Progenitor cell of endocrine pancreas (in vitro differentiated cells): ENCODE results near the gene ARID5B. TPM values are rescaled to one million over a fixed set of nuclear protein-coding genes. Genes with fewer than 3 reads are reported as not detected.

Experiments
- DNase-seq: peaks from one replicate; pipeline ENCODE4 v3.0.0; 2021; ENCODE audit warnings: low spot score; ENCODE audit not compliant: unreplicated experiment
- H3K27ac Mint-ChIP-seq: 2 replicates; pipeline ENCODE4 v1.8.0; 2021; ENCODE audit warnings: mild to moderate bottlenecking, moderate library complexity, mixed read lengths
- H3K27me3 Mint-ChIP-seq: 2 replicates; pipeline ENCODE4 v1.8.0; 2021; ENCODE audit warnings: mixed read lengths
- H3K36me3 Mint-ChIP-seq: 2 replicates; pipeline ENCODE4 v1.8.0; 2022; ENCODE audit warnings: mixed read lengths; ENCODE audit not compliant: insufficient read depth
- H3K4me1 Mint-ChIP-seq: 2 replicates; pipeline ENCODE4 v1.8.0; 2021; ENCODE audit warnings: low read depth, mixed read lengths
- H3K4me3 Mint-ChIP-seq: 2 replicates; pipeline ENCODE4 v1.8.0; 2021; ENCODE audit warnings: low read depth, mild to moderate bottlenecking, moderate library complexity, mixed read lengths
- H3K9me3 Mint-ChIP-seq: 2 replicates; pipeline ENCODE4 v1.8.0; 2021; ENCODE audit warnings: low read depth, mixed read lengths
- CTCF ChIP-seq: fragments of 200-600 bp; sonication (generic); IDR thresholded peaks from one replicate; pipeline ENCODE4 v1.5.0; 2021; ENCODE audit warnings: antibody characterized with exemption, mild to moderate bottlenecking; ENCODE audit not compliant: unreplicated experiment
- total RNA-seq: library from RNA; stranded (reverse); gene quantifications from 2 replicates; pipeline ENCODE4 v1.2.1, GENCODE V29; 2021

Gene ARID5B
- total RNA-seq, 1 donor from 2014 or later: 19.7 TPM

DNA sequence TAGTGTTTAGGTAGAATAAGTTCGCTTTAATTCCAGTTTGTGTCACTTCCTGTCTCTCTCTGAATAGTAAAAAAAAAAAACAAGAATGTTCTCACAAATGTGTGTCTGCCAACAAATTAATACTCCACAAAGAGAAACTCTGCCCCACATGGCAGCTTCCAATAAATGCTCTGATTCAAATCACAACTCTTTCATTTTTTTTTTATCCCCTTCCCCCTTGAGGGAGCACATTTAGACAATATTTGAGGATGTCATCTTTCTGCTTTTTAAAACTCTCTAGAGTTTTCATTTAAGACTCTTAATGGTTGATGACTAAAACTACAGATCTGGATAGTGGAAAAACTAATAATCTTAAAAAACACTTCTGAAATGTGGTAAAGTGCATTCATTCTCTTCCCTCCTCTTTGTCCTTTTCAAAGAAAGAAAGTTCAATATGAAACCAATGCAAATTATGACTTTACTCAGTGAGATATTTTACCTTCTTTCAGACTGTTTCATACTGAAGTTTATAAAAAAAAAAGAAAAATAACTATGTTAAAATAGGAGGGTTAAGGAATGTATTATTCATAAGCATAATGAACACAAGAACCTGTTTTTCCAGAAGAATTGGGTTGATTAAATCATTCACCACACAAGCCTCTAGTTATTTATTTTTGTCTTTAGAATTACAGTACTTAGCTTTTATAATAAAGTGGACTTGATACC is 42.3 kb downstream of the ARID5B start:
- Mint-ChIP-seq H3K4me1 (peaks cover 18% of the 10 kb centered on the region), H3K9me3 (no peaks in the 10 kb centered on the region), H3K27ac (no peak overlapping the region), H3K4me3 (no peak overlapping the region), H3K27me3 (peaks cover 6% of the 10 kb centered on the region), H3K36me3 (peaks cover 25% of the 10 kb centered on the region)
- DNase-seq: no peak
- TF ChIP-seq CTCF: no peak

- Mint-ChIP-seq H3K27ac (peak overlapping the region; percentile 64), H3K4me3 (no peak overlapping the region), H3K4me1 (peaks cover 14% of the 10 kb centered on the region), H3K9me3 (no peaks in the 10 kb centered on the region), H3K36me3 (peaks cover 29% of the 10 kb centered on the region), H3K27me3 (peaks cover 6% of the 10 kb centered on the region)
- no peak for TF ChIP-seq CTCF
- no peak for DNase-seq
Measured at GRCh38 chr10:61944410-61945147, 43.1 kb downstream of the ARID5B start.

DNA sequence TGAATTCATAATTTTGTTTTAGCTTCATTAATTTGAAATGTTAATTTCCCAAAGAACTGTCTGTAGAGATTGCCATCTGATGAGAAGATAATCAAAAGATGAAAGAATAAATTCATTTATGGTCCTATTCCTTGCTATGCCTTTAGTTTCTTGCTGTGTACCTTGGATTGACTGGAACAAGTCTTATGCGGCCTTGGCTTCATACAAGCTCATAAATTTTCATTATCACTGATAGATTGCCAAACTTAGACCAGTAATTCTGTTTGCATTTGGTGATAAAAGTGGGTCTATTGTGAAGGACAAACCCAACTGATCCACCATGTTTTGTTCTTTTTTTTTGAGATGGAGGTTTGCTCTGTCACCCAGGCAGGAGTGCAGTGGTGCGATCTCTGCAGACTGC is 48.2 kb downstream of the ARID5B start:
- TF ChIP-seq CTCF: no peak
- Mint-ChIP-seq H3K27ac (no peak overlapping the region), H3K9me3 (no peaks in the 10 kb centered on the region), H3K4me3 (no peak overlapping the region), H3K27me3 (peaks cover 29% of the 10 kb centered on the region), H3K4me1 (peaks cover 24% of the 10 kb centered on the region), H3K36me3 (peaks cover 23% of the 10 kb centered on the region)
- no peak for DNase-seq

GRCh38 chr10:61950449-61951143 is 49.1 kb downstream of the ARID5B start:
- Mint-ChIP-seq H3K4me1 (peaks cover 21% of the 10 kb centered on the region), H3K27me3 (peaks cover 31% of the 10 kb centered on the region), H3K4me3 (no peak overlapping the region), H3K9me3 (no peaks in the 10 kb centered on the region), H3K27ac (no peak overlapping the region), H3K36me3 (peaks cover 23% of the 10 kb centered on the region)
- no peak for TF ChIP-seq CTCF
- DNase-seq: no peak

- Mint-ChIP-seq H3K36me3 (peaks cover 25% of the 10 kb centered on the region), H3K27ac (no peak overlapping the region), H3K4me1 (peaks cover 21% of the 10 kb centered on the region), H3K9me3 (no peaks in the 10 kb centered on the region), H3K27me3 (peaks cover 34% of the 10 kb centered on the region), H3K4me3 (no peak overlapping the region)
- DNase-seq: no peak
- no peak for TF ChIP-seq CTCF
Measured at GRCh38 chr10:61951144-61951483, 49.6 kb downstream of the ARID5B start.
